HepG2 (cell line): ENCODE results near the gene ACP2. TPM values are rescaled to one million over a fixed set of nuclear protein-coding genes. Genes with fewer than 3 reads are reported as not detected.
A peak's percentile ranks its signal among the peaks of the same experiment; 100 is the strongest.

Experiments
- ATAD3A ChIP-seq: sonication (generic); formaldehyde crosslinking; IDR thresholded peaks from 2 replicates; pipeline ENCODE4 v1.4.0; 2020; ENCODE audit warnings: missing genetic modification reagents
- EP300 ChIP-seq, 3 experiments: sonication (generic) in 1 of 3; formaldehyde crosslinking in 1 of 3; IDR thresholded peaks; 2 replicates each; pipeline versions ENCODE4 v1.5.1 to v1.6.1; 2011 to 2020; ENCODE audit warnings: low read depth in 2 of 3, low read length in 2 of 3, borderline replicate concordance in 1 of 3, improper control_type of control experiment in 1 of 3, mild to moderate bottlenecking in 1 of 3, missing genetic modification reagents in 1 of 3, moderate library complexity in 1 of 3
- FOXC1 ChIP-seq: sonication (generic); formaldehyde crosslinking; IDR thresholded peaks from 2 replicates; pipeline ENCODE4 v1.8.0; 2022; ENCODE audit warnings: mild to moderate bottlenecking, missing genetic modification reagents, borderline replicate concordance
- HOXD1 ChIP-seq: sonication (generic); formaldehyde crosslinking; IDR thresholded peaks from 2 replicates; pipeline ENCODE4 v1.5.0; 2020; ENCODE audit warnings: missing genetic modification reagents
- KMT2A ChIP-seq: sonication (generic); formaldehyde crosslinking; IDR thresholded peaks from 2 replicates; pipeline ENCODE4 v1.4.0; 2020; ENCODE audit warnings: missing genetic modification reagents
- MTF1 ChIP-seq: sonication (generic); formaldehyde crosslinking; IDR thresholded peaks from 2 replicates; pipeline ENCODE4 v1.5.0; 2020; ENCODE audit warnings: missing genetic modification reagents
- NFE2L2 ChIP-seq: fragments of 150-350 bp; IDR thresholded peaks from 2 replicates; pipeline ENCODE4 v1.6.1; 2014; ENCODE audit warnings: low read length
- RXRB ChIP-seq: IDR thresholded peaks from 2 replicates; pipeline ENCODE4 v1.6.1; 2016; ENCODE audit warnings: borderline replicate concordance, missing genetic modification reagents, missing compliant biosample characterization
- SALL1 ChIP-seq: sonication (generic); formaldehyde crosslinking; IDR thresholded peaks from 2 replicates; pipeline ENCODE4 v1.8.0; 2022; ENCODE audit warnings: mild to moderate bottlenecking, missing genetic modification reagents
- TERF1 ChIP-seq: sonication (generic); formaldehyde crosslinking; IDR thresholded peaks from 2 replicates; pipeline ENCODE4 v1.8.0; 2022; ENCODE audit warnings: mild to moderate bottlenecking, missing genetic modification reagents, moderate library complexity
- TOPORS ChIP-seq: sonication (generic); formaldehyde crosslinking; IDR thresholded peaks from 2 replicates; pipeline ENCODE4 v1.8.0; 2023; ENCODE audit warnings: mild to moderate bottlenecking, missing genetic modification reagents
- ZFP36L2 ChIP-seq: sonication (generic); formaldehyde crosslinking; IDR thresholded peaks from 2 replicates; pipeline ENCODE4 v1.4.0; 2020; ENCODE audit warnings: missing genetic modification reagents
- ZNF20 ChIP-seq: sonication (generic); formaldehyde crosslinking; IDR thresholded peaks from 2 replicates; pipeline ENCODE4 v1.4.0; 2020; ENCODE audit warnings: mild to moderate bottlenecking, moderate library complexity, missing genetic modification reagents
- ZNF432 ChIP-seq: sonication (generic); formaldehyde crosslinking; IDR thresholded peaks from 2 replicates; pipeline ENCODE4 v1.5.0; 2020; ENCODE audit warnings: missing genetic modification reagents, mild to moderate bottlenecking, borderline replicate concordance
- ZNF550 ChIP-seq: sonication (generic); formaldehyde crosslinking; IDR thresholded peaks from 2 replicates; pipeline ENCODE4 v1.4.0; 2020; ENCODE audit warnings: mild to moderate bottlenecking, missing genetic modification reagents, borderline replicate concordance
- ZNF598 ChIP-seq: sonication (generic); formaldehyde crosslinking; IDR thresholded peaks from 2 replicates; pipeline ENCODE4 v1.5.1; 2020; ENCODE audit warnings: mild to moderate bottlenecking, missing genetic modification reagents, borderline replicate concordance
- ZNF792 ChIP-seq: IDR thresholded peaks from 2 replicates; pipeline ENCODE4 v1.6.1; 2016
- ZSCAN22 ChIP-seq: sonication (generic); formaldehyde crosslinking; IDR thresholded peaks from 2 replicates; pipeline ENCODE4 v1.4.0; 2020; ENCODE audit warnings: mild to moderate bottlenecking, missing genetic modification reagents
- polyA plus RNA-seq, 8 experiments: library from polyadenylated mRNA; depleted of rRNA in 3 of 8; stranded (reverse) in 7 of 8; unstranded in 1 of 8; fragments of >200 nt; fragmentation: Illumina TruSeq in 4 of 8; extraction: Trizol in 4 of 8; gene quantifications; 2 replicates each; pipeline versions ENCODE4 v1.2.1 to v1.2.3, GENCODE V29; 2011 to 2016; ENCODE audit warnings: low read depth in 4 of 8, missing spikeins in 1 of 8, mixed read lengths in 1 of 8; ENCODE audit not compliant: insufficient read depth in 1 of 8
- total RNA-seq, 5 experiments: library from RNA; depleted of rRNA; stranded (reverse); fragments of >200 nt; fragmentation: Illumina TruSeq; extraction: Trizol; gene quantifications; 2 replicates each; pipeline ENCODE4 v1.2.3, GENCODE V29; 2016; ENCODE audit warnings: low read depth in 1 of 5
- TF ChIP-seq, protein P1 (sequence below): sonication (generic); formaldehyde crosslinking; IDR thresholded peaks from 2 replicates; pipeline ENCODE4 v1.4.0; 2020; ENCODE audit warnings: missing genetic modification reagents
- TF ChIP-seq, protein P2 (sequence below): sonication (generic); formaldehyde crosslinking; IDR thresholded peaks from 2 replicates; pipeline ENCODE4; 2020; ENCODE audit warnings: missing genetic modification reagents, mild to moderate bottlenecking, borderline replicate concordance
- TF ChIP-seq, protein P3 (sequence below): sonication (generic); formaldehyde crosslinking; IDR thresholded peaks from 2 replicates; pipeline ENCODE4 v1.4.0; 2020; ENCODE audit warnings: missing genetic modification reagents
- TF ChIP-seq, protein P4 (sequence below): sonication (generic); formaldehyde crosslinking; IDR thresholded peaks from 2 replicates; pipeline ENCODE4 v1.8.1; 2023; ENCODE audit warnings: missing genetic modification reagents, inconsistent platforms, borderline replicate concordance

ACP2 gene
- total and polyA plus RNA-seq, 2 of the 13 experiments (the other 11 are each of a cell fraction or from before 2014, with no cell fraction given) = 17.7 to 20.2 TPM

DNA sequence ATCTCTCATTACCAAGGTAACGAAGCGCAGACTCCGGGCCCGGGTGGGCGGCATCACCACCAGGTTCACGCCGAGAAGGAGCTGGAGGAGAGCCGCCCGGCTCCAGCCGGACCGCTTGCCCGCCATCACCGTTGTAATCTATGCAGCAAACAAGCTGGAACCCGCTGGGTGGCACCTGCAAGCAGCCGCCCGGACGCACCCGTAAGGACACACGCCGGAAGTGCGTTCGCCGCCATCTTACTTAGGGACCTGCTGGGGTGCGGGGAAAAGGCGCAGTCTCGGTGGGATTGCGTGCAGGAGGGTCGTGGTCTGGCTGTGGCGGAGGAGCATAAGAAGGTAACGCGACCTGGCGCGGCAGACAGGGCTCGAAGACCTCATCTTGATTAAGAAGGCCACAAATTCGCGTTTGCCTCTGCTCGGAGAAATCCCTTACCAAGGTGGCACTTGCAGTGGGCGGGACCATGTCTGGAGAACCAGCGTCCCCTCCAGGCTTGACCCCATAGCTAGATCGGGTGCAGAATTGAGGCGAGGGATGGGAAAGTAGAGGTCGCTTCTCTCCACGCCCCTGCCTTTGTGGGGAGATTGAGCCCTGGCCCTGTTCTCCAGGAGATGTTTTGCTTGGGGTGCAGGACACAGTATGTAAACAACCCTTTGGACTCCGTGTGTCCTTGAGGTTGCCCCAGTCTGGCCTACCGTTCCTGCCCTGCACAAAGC lies at the start of gene ACP2 (continued):
- TF ChIP-seq TOPORS (peak; percentile 82), ZNF432 (CRISPR knock-in tag) (no peak), EP300 (IDR thresholded peaks at IDR 0.05; ENCODE audit: low read depth in 2 of 2, low read length in 2 of 2) (peak; percentile 58 to 59), EP300 (CRISPR knock-in tag; IDR thresholded peaks at IDR 0.05; ENCODE audit: borderline replicate concordance) (peak; percentile 70; the same call in 1 of the 2 replicates), ZFP36L2 (CRISPR knock-in tag) (no peak), ZNF20 (CRISPR knock-in tag) (peak; percentile 62), FOXC1 (CRISPR knock-in tag) (peak; percentile 78), KMT2A (CRISPR knock-in tag) (peak; percentile 97), ZSCAN22 (no peak), HOXD1 (CRISPR knock-in tag) (peak; percentile 91), ZNF550 (CRISPR knock-in tag) (no peak), SALL1 (CRISPR knock-in tag) (peak; percentile 88), ZNF792 (CRISPR knock-in tag) (peak; percentile 92), NFE2L2 (no peak; the same call in 1 of the 2 replicates), TERF1 (peak; percentile 44; the same call in 1 of the 2 replicates), ATAD3A (CRISPR knock-in tag) (no peak), MTF1 (no peak), RXRB (CRISPR knock-in tag) (peak; percentile 85), ZNF598 (CRISPR knock-in tag) (peak; percentile 96; the same call in 1 of the 2 replicates)
- TF ChIP-seq, protein P1, sequence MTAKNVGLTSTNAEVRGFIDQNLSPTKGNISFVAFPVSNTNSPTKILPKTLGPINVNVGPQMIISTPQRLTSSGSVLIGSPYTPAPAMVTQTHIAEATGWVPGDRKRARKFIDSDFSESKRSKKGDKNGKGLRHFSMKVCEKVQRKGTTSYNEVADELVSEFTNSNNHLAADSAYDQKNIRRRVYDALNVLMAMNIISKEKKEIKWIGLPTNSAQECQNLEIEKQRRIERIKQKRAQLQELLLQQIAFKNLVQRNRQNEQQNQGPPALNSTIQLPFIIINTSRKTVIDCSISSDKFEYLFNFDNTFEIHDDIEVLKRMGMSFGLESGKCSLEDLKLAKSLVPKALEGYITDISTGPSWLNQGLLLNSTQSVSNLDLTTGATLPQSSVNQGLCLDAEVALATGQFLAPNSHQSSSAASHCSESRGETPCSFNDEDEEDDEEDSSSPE (CRISPR knock-in tag) = peak; percentile 70; the same call in 1 of the 2 replicates
- TF ChIP-seq, protein P2, sequence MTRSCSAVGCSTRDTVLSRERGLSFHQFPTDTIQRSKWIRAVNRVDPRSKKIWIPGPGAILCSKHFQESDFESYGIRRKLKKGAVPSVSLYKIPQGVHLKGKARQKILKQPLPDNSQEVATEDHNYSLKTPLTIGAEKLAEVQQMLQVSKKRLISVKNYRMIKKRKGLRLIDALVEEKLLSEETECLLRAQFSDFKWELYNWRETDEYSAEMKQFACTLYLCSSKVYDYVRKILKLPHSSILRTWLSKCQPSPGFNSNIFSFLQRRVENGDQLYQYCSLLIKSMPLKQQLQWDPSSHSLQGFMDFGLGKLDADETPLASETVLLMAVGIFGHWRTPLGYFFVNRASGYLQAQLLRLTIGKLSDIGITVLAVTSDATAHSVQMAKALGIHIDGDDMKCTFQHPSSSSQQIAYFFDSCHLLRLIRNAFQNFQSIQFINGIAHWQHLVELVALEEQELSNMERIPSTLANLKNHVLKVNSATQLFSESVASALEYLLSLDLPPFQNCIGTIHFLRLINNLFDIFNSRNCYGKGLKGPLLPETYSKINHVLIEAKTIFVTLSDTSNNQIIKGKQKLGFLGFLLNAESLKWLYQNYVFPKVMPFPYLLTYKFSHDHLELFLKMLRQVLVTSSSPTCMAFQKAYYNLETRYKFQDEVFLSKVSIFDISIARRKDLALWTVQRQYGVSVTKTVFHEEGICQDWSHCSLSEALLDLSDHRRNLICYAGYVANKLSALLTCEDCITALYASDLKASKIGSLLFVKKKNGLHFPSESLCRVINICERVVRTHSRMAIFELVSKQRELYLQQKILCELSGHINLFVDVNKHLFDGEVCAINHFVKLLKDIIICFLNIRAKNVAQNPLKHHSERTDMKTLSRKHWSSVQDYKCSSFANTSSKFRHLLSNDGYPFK (CRISPR knock-in tag) = peak; percentile 97
- TF ChIP-seq, protein P3, sequence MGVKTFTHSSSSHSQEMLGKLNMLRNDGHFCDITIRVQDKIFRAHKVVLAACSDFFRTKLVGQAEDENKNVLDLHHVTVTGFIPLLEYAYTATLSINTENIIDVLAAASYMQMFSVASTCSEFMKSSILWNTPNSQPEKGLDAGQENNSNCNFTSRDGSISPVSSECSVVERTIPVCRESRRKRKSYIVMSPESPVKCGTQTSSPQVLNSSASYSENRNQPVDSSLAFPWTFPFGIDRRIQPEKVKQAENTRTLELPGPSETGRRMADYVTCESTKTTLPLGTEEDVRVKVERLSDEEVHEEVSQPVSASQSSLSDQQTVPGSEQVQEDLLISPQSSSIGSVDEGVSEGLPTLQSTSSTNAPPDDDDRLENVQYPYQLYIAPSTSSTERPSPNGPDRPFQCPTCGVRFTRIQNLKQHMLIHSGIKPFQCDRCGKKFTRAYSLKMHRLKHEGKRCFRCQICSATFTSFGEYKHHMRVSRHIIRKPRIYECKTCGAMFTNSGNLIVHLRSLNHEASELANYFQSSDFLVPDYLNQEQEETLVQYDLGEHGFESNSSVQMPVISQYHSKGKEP (CRISPR knock-in tag) = no peak
- TF ChIP-seq, protein P4, sequence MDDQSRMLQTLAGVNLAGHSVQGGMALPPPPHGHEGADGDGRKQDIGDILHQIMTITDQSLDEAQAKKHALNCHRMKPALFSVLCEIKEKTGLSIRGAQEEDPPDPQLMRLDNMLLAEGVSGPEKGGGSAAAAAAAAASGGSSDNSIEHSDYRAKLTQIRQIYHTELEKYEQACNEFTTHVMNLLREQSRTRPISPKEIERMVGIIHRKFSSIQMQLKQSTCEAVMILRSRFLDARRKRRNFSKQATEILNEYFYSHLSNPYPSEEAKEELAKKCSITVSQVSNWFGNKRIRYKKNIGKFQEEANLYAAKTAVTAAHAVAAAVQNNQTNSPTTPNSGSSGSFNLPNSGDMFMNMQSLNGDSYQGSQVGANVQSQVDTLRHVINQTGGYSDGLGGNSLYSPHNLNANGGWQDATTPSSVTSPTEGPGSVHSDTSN (CRISPR knock-in tag) = no peak
